Adipocyte (in vitro differentiated cells): ENCODE measurements around the gene DLX3.

Source experiments
- DNase-seq: peaks from one replicate; pipeline ENCODE4 v3.0.0-alpha.2; 2015; ENCODE audit warnings: low read depth
- H3K27me3 ChIP-seq: replicated peaks from 2 replicates; pipeline ENCODE4 v1.7.0; 2013; ENCODE audit warnings: mild to moderate bottlenecking, low read length, moderate library complexity; ENCODE audit not compliant: control insufficient read depth, insufficient read depth
- H3K36me3 ChIP-seq: 2 replicates; pipeline ENCODE4 v1.7.0; 2013; ENCODE audit warnings: low read length, mild to moderate bottlenecking, moderate library complexity; ENCODE audit not compliant: control insufficient read depth, insufficient read depth, severe bottlenecking
- H3K4me1 ChIP-seq: 2 replicates; pipeline ENCODE4 v1.7.0; 2013; ENCODE audit warnings: mild to moderate bottlenecking, low read length, moderate library complexity; ENCODE audit not compliant: control insufficient read depth, insufficient read depth
- H3K4me3 ChIP-seq: 2 replicates; pipeline ENCODE4 v1.7.0; 2013; ENCODE audit warnings: mild to moderate bottlenecking, low read length, moderate library complexity
- H3K9ac ChIP-seq: 2 replicates; pipeline ENCODE4 v1.7.0; 2013; ENCODE audit warnings: mild to moderate bottlenecking, low read length, moderate library complexity
- H3K9me3 ChIP-seq: 2 replicates; pipeline ENCODE4 v1.7.0; 2013; ENCODE audit warnings: mild to moderate bottlenecking, low read length, moderate library complexity; ENCODE audit not compliant: control insufficient read depth

The DLX3 gene

DNA sequence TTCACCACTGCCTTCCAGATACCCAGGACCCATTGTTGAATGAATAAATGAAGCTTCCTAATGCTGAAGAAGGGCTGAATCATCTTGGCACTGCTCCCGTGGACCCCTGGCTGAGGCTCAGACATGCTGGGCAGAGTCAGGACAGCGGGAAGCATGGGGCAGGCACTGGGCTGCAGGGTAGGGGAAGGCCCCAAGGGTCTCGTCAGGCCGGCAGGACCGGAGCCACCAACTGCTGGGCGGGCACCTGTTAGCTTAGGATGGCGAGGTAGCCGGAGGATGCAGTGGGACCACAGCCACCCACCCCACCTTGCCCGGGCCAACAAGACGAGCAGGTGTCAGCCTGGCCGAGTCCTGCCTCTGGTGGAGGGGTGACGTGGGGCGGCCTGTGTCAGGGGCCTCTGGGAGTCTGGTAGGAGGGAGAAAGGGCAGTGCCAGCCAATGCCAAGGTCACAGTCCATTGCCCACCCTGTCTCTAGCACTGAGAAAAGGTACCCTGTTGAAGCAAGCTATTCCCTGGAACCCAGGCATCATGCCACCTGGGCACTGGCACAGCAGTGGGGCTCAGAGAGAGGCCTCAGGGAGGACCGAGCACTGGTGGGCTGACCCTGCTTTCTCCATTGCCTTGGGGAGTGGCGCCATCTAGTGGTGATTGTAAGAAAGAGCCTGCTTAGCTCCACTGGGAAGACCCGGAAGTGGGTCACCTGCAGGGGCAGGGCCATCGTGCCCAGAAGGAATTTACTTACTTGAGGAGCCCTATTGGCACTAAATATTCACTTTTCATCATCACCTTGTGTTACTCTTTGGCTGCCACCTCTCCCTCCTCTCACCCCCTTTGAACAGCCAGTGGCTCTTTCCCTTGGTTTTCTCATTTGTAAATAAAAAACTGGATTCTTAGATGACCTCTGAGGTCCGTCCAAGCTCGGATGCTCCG, 3.0 kb upstream of the DLX3 start:
- peak; percentile 95 for DNase-seq
- H3K4me1 ChIP-seq, result peaks cover 16% of the 10 kb centered on the region
- no peak overlapping the region for H3K4me3 ChIP-seq
- no peaks in the 10 kb centered on the region for H3K36me3 ChIP-seq
- H3K9me3 ChIP-seq, result no peaks in the 10 kb centered on the region
- no peak overlapping the region for H3K9ac ChIP-seq
- peaks cover 52% of the 10 kb centered on the region for H3K27me3 ChIP-seq

DNA sequence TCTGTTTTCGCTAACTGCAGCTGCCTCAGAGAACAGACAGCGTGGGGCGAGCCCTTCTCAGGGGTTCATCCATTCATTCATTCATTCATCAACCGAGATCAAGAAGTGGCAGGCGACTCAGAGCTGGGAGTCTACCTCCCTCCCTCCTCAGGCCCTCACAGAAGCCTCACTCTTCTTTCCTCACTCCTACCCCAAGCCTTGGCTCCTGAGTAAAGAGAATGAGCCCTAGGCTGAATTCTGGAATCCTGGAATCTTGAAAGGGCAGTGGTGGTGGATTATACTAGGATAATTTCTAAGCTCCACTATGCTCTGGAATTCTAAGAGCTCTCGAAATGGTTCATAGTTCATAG, 2.3 kb upstream of the DLX3 start:
- H3K4me3 ChIP-seq, result no peak overlapping the region
- H3K4me1 ChIP-seq, result peaks cover 16% of the 10 kb centered on the region
- peaks cover 47% of the 10 kb centered on the region for H3K27me3 ChIP-seq
- no peaks in the 10 kb centered on the region for H3K9me3 ChIP-seq
- no peak overlapping the region for H3K9ac ChIP-seq
- no peak for DNase-seq
- no peaks in the 10 kb centered on the region for H3K36me3 ChIP-seq

DNA sequence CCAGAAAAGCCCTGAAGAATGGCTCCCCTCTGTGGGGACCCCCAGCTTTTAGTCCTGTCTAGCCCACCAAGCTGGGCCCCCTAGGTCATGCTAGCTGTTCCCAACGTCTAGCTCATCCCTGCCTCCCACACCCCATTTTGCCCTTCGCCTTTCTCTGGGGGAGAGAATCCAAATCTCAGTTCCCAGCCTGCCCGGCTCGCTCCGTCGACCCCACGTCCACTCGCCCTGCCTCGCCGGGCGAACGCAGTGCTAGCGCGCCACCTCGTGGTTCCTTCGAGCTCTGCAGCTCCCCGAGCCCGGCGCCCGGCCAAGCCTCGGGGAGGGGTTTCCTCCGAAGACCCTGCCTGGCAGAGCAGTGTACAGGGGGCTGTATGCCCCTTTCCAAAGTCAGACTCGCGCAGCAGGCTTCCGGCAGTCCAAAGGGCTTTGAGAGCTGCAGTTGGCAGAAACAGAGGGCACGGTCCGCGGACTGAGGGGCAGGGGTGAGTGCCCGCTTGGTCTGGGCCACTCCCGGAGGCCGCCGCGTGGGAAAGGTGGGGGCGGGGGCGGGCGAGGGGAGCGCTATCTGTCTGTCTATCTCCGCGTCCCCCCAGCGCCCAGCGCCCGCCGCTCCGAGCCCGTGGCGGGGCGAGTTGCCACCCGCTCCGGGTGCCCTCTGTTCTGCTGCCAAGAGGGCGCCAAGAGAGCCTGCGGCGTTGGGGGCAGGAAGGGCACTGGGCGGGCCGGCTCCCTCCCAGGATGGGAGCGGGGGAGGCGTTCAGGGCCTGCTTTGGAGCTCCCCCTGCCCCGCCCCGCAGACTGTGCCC, 1.7 kb upstream of the DLX3 start:
- DNase-seq, result peak; percentile 79
- Histone ChIP-seq H3K4me1 (peaks cover 16% of the 10 kb centered on the region), H3K4me3 (peak overlapping the region; percentile 68), H3K27me3 (peaks cover 41% of the 10 kb centered on the region), H3K9ac (no peak overlapping the region), H3K36me3 (no peaks in the 10 kb centered on the region), H3K9me3 (no peaks in the 10 kb centered on the region)

- H3K4me3 ChIP-seq, result no peak overlapping the region
- no peaks in the 10 kb centered on the region for H3K9me3 ChIP-seq
- peaks cover 35% of the 10 kb centered on the region for H3K27me3 ChIP-seq
- H3K4me1 ChIP-seq, result peaks cover 16% of the 10 kb centered on the region
- H3K9ac ChIP-seq, result no peak overlapping the region
- no peaks in the 10 kb centered on the region for H3K36me3 ChIP-seq
- DNase-seq, result no peak
These were observed 1.1 kb upstream of the DLX3 start for GRCh38 chr17:49996121-49996494.

DNA sequence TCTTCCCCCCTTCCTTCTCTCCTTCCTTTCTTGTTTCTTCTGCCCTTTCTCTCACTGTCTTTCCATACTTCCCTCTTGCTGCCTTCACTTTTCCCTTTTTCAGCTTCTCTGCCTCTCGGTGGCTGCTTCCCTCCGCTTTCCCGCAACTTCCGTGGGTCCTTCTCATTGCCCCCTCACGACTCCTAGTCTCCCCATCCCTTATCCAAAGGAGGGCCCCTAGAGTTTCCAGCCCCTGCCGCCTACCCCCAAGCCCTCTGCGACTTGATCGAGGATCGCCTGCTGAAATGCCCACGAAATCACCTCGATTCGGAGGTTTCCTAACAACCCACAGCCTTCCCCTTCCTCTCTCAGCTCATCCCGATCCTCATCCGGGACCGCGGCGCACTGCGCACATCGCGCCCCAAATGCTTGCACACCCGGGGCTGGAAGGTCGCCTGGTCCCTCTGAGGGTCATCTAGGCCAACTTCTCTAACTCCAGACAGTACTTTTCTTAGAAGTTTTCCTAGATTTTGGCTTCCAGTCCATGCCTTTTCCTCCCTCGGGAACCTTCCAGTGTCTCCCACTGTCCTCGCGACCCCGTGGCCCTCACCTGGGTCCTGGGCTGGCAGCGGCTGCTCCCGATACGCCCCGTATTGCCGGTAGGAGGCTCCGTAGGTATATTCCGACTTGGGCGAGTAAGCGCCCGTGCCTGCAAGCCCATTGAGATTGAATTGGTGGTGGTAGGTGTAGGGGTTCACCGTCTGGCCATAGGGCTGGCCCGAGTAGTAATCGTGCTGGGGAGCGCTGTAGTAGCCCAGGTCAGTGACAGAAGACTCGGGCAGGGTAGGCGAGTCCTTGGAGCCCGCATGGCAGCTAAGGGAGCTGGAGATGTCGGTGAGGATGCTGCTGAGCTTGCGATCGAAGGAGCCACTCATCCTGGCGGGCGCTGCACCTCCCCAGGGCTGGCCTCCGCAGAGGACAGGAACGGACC, 654 bp downstream of the DLX3 start:
- DNase-seq, result peak; percentile 23
- Histone ChIP-seq H3K4me3 (peak overlapping the region; percentile 80), H3K9me3 (no peaks in the 10 kb centered on the region), H3K27me3 (peaks cover 20% of the 10 kb centered on the region), H3K9ac (peak overlapping the region; percentile 78), H3K4me1 (peaks cover 16% of the 10 kb centered on the region), H3K36me3 (no peaks in the 10 kb centered on the region)

DNA sequence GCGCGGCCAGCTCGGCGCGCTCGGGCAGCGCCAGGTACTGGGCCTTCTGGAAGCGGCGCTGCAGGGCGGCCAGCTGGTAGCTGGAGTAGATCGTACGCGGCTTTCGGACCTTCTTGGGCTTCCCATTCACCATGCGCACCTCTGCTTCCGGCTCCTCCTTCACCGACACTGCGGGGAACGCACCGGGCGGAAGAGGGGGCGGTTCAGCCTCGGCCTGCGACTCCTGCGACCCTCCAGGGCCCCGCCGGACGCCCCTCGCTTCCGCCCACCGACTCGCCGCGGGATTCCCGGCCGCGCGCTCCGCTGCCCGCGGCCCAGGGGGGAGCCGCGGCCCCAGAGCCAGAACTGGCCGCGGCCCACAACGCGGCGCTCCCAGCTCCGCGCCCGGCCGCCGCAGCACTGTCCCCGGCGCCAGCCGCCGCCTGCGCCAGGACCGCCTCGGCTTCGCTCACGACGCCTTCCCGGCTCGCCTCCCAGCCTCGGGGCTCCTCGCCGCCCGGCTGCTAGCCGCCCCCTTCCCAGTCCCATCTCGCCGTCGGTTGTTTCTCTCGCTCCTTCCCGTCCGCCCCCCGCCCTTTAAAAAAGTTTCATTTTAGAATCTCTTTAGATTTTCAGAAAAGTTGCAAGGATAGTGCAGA, 1.5 kb downstream of the DLX3 start:
- H3K4me1 ChIP-seq, result peaks cover 16% of the 10 kb centered on the region
- peak; percentile 60 for DNase-seq
- peak overlapping the region; percentile 78 for H3K9ac ChIP-seq
- peaks cover 12% of the 10 kb centered on the region for H3K27me3 ChIP-seq
- peak overlapping the region; percentile 80 for H3K4me3 ChIP-seq
- no peaks in the 10 kb centered on the region for H3K36me3 ChIP-seq
- H3K9me3 ChIP-seq, result no peaks in the 10 kb centered on the region

- H3K27me3 ChIP-seq, result peaks cover 12% of the 10 kb centered on the region
- DNase-seq, result no peak
These were observed 2.0 kb downstream of the DLX3 start for GRCh38 chr17:49992933-49993422.

GRCh38 chr17:49992191-49992932, 2.7 kb downstream of the DLX3 start:
- no peak for DNase-seq
- peaks cover 26% of the 10 kb centered on the region for H3K4me1 ChIP-seq
- peaks cover 12% of the 10 kb centered on the region for H3K27me3 ChIP-seq
- H3K9me3 ChIP-seq, result no peaks in the 10 kb centered on the region
- H3K4me3 ChIP-seq, result peak overlapping the region; percentile 80
- H3K9ac ChIP-seq, result no peak overlapping the region
- H3K36me3 ChIP-seq, result no peaks in the 10 kb centered on the region

More at GRCh38 chr17:49992933-49993422, 2.0 kb downstream of the DLX3 start:
- Histone ChIP-seq H3K4me3 (peak overlapping the region; percentile 80), H3K9ac (peak overlapping the region; percentile 78), H3K4me1 (peaks cover 20% of the 10 kb centered on the region), H3K36me3 (no peaks in the 10 kb centered on the region), H3K9me3 (no peaks in the 10 kb centered on the region)

DNA sequence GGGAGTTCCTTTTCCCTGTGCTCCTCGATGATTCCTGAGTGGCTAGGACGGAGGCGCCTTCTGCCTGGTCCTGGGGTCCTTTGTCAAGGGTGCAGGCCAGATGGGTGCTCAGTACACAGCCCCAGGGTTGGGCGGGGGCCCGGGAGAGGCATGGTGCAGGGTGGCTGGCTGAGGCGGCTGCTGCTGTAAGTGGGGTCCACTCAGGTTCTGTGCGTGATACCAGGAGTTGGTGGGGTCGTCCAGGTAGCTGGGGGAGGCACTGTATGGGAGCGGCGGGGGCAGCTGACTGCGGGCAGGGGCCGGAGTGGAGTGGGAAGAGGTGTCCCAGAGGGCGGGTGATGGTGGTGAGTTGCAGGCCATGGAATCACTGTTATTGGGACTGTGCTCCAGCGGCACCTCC, 3.6 kb downstream of the DLX3 start:
- no peak overlapping the region for H3K9ac ChIP-seq
- peaks cover 11% of the 10 kb centered on the region for H3K27me3 ChIP-seq
- no peak for DNase-seq
- peaks cover 27% of the 10 kb centered on the region for H3K4me1 ChIP-seq
- no peak overlapping the region for H3K4me3 ChIP-seq
- no peaks in the 10 kb centered on the region for H3K36me3 ChIP-seq
- no peaks in the 10 kb centered on the region for H3K9me3 ChIP-seq

DNA sequence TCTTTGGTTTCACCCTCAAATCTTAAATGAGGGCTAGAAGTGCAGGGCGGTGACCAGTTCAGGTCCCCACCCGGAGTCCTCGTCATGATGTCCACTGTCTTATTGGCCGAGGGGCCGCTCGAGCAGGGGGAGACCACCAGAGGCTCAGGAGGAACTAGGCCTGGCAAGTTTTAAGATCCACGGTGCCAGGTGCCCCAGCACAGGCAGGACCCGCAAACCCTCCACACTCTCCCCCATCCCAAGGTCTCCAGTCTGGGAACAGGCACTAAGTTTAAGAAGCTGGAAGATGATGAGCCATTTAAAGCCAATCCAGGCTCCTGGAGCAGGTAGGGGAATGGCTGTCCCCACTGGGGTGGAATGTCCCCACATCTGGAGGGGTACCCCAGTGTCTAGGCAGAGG, 4.1 kb downstream of the DLX3 start:
- H3K9ac ChIP-seq, result no peak overlapping the region
- peaks cover 27% of the 10 kb centered on the region for H3K4me1 ChIP-seq
- DNase-seq, result no peak
- H3K27me3 ChIP-seq, result peaks cover 6% of the 10 kb centered on the region
- no peaks in the 10 kb centered on the region for H3K36me3 ChIP-seq
- no peak overlapping the region for H3K4me3 ChIP-seq
- no peaks in the 10 kb centered on the region for H3K9me3 ChIP-seq
